Mammary epithelial cell (primary cell): ENCODE measurements around the gene BRAP.

Source experiments
- EZH2 ChIP-seq: IDR thresholded peaks from 2 replicates; pipeline ENCODE4 v1.6.1; 2012; ENCODE audit warnings: low read length, inconsistent platforms, borderline replicate concordance
- TF ChIP-seq, protein P1 (sequence below), 2 donors: IDR thresholded peaks in 1 of 2; conservative IDR thresholded peaks in 1 of 2; 2 replicates each; pipeline ENCODE4 v1.5.1; 2011 to 2012; ENCODE audit warnings: inconsistent platforms in 2 of 2, low read length in 2 of 2, mild to moderate bottlenecking in 2 of 2, control low read depth in 1 of 2, low read depth in 1 of 2; ENCODE audit not compliant: insufficient read depth in 1 of 2; ENCODE audit errors: extremely low read depth in 1 of 2

DNA sequence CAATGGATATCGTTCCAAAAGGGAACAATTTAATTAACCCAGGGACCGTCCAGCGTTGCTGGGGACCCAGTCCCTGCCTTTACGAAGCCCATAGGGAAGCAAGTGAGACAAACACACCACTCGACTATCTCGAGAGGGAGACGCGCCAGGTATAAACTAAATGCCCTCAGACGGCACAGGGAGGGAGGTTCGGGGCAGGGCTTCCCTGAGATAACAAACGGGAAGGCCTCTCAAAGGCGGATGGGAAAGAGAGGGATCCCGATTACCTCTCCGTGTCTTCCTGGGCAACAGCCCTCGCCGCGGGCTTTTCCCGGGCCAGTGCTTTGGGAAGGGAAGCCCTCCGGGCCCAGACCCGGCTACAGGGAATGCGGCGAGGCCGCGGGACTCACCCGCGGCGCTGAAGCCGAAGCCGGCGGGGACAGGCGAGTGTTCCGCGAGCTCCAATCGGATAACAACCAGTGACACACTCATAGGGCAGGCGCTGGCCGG, 390 bp downstream of the BRAP start:
- TF ChIP-seq, protein P1, sequence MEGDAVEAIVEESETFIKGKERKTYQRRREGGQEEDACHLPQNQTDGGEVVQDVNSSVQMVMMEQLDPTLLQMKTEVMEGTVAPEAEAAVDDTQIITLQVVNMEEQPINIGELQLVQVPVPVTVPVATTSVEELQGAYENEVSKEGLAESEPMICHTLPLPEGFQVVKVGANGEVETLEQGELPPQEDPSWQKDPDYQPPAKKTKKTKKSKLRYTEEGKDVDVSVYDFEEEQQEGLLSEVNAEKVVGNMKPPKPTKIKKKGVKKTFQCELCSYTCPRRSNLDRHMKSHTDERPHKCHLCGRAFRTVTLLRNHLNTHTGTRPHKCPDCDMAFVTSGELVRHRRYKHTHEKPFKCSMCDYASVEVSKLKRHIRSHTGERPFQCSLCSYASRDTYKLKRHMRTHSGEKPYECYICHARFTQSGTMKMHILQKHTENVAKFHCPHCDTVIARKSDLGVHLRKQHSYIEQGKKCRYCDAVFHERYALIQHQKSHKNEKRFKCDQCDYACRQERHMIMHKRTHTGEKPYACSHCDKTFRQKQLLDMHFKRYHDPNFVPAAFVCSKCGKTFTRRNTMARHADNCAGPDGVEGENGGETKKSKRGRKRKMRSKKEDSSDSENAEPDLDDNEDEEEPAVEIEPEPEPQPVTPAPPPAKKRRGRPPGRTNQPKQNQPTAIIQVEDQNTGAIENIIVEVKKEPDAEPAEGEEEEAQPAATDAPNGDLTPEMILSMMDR (conservative IDR thresholded peaks at IDR 0.05 in 1 of 2, IDR thresholded peaks at IDR 0.05 in 1 of 2; ENCODE audit: extremely low read depth in 1 of 2, insufficient read depth in 1 of 2, low read depth in 1 of 2, low read length in 2 of 2) = no peak
- TF ChIP-seq EZH2 = no peak
